HG02571 (cell line): Measurements from ENCODE around the gene MPO.

Source experiments
- ATAC-seq: cut with Tn5 transposase; IDR thresholded peaks from one replicate; pipeline ENCODE4 v1.9.1; 2021; ENCODE audit warnings: mild to moderate bottlenecking, moderate library complexity; ENCODE audit not compliant: unreplicated experiment

Gene MPO

DNA sequence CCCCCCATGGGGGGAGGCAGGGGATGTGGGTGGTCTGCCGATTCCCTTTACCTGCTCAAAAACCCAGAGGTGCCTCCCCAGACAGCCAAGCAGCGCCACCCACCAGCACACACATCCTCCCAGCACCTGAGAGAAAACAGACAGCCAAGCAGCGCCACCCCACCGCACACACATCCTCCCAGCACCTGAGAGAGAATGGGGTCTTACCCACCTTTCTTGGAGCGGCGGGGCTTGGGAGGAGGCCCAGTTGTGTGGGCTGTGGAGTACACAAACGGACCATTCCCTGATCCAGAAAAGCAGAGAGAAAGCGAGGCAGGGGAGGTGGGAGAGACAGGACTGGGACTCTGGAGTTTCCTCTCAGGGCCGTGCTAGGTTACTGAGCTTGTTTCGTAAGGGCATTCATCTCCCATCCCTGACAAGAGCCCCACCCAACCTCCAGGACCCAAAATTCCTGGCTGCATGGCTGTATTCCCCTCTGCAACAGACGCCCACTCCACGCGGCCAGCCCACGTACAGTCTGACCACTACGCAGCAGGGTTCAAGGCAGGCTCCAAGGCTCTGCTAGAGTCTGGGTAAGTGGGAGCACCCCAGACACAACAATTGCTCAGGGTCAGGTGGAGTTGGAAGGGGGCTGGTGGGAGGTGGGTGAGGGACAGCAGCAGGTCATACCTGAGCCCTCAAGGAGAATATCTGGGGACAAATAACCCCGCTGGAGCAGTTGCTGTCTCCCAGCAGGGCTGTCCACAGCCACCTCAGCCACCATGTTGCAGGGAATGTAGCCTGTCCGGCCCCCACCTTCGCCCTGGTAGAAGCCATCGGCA is 25.6 kb upstream of the MPO start:
- ATAC-seq = no peak

DNA sequence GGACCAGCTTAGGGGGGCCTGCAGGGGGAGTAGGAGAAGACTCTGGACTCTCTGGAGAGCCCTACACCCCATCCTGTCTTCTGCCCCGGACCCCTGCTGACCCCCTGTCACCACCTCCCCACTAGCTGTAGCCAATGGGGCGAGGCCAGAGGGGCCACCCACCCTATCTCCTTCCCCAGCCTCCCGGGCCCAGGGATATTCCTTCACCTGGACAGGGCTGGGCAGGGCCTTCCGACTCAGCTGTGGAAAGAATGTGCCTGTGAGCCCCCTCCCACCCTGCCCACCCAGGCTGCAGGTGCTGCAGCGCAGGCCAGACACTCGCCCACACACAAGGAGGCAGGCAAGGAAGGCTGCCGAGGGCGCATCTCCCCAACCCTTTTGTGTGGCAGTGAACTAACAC is 24.9 kb upstream of the MPO start:
- no peak for ATAC-seq

DNA sequence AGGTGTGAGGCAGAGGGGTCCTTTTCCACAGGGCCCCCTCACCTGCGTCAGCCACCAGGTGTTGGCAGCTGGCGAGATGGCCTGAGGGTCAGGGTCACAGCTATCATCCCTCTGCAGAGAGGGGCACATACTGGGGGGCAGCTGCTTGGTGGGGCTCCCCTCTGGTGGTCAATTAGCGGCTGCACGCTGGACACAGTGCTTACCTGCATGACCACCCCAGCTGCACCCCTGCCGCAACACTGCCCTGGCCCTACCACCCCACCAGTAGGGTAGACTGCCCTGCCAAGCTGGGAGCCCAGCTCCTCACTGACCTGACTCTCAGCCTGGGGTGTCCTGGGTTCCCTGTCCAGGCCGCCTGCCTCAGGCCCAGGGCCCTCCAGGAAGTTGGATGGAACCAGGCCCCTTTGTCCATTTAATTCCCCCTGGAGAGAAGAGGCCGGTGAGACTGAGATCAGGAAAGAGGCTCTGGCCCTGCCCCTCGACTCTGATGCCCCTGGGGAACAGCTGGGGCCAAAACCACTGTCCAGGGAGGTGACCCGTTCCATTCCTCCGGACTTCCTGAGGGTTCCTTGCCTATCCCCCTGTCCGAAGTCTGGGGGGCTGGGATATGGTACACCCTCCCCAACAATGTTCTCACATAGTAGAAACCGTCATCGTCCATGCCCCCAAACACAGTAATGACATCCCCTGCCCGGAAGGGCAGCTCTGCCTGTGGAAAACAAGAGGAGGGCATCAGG is 24.2 kb upstream of the MPO start:
- no peak for ATAC-seq

DNA sequence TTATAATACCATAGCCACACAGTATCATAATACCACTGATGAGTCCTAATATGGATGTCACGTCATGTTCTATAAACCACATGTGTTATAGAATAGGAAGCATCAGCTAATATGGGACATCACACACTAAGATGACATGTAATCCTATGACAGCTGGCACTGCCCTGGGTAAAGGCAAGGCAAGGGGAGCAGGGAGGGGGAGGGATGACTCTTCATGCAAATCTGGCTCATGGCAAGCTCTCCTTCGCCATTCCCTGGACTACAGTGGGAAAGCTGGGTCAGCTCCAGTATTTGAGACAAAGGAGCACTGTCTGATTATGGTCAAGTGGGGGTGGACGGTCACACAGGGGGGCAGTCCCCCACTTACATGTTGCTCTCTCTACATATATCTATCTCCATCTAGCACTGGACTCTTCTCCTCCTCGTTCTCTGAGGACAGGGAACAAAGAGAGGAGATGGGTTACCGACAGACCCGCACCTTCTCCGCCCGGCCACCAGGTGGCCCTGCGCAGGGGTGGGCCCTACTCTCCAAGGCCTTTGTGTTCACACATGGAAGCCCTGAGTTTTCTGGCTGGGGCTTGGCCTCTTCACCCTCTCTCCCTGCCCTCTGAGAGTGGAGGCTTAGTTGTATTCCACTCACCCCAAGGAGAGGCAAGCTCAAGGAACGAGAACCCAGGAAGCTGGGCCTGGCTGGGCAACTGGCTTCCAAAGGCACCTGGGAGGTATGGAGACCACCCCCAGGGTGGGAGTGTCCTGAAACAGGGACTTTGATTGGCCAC is 23.4 kb upstream of the MPO start:
- ATAC-seq = no peak

DNA sequence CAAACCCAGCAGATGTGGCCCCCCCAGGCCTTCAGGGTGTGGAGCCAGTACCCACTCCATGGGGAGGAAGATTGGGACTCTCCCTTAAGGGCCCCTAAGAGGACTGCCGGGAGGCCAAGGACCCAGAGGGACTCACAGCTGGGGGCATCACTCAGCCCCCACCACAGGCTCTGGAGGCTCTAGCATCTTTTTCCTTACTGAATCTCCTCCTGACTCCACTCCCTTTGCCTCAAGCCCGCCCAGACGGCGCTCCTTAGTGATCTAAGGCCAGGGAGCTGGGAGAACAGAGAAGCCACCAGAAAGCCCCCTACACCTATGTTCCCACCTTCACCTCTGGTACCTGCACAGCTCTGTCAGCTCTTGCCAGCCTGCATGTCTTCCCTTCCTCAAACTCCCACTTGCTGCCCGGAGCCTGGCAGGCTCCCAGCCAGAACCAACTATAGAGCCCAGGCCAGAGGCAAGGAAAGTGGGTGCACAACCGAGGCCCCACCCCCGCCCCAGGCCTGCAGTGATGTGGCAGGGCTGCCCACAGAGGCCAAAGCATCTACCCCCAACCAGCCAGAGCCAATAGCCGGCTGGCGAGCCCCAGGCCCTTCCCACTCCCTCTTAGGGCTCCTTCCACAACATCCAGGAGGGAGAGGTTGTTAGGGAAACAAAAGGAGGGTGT is 22.3 kb upstream of the MPO start:
- ATAC-seq = no peak

DNA sequence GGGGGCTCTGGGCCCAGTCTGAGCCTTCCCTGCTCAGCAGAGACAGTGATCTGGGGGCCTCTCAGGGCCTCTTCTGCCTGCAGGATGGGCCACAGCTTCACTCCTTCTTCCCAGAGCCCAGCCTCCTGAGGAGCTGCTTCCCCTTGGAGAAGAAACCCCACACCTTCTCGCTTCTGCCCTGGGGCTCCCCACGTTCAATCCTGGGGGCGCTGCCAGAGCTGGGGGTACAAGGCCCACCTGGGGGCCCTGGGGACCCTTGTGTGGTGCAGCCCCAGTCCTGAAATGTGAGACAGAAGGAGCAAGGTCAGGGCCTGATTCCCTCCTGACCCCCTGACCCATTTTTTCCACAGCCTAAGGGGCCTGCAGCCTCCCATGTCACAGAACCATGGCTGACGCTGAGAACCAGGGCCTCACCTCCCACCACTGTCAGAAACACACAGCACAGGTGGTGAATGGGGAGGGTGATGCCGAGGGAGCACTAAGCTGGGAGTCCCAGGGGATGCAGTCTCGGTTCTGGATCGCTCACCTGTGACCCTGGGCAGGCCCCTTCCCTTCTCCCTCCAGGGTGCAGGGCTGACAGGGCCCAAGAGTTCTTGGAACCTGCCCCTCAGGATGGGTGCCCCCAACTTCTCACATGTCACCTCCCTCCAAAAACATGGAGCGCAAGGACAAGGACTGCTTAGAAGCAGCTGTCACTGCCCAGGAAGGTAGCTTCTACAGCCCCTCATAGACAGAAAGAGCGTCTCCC is 21.6 kb upstream of the MPO start:
- no peak for ATAC-seq

DNA sequence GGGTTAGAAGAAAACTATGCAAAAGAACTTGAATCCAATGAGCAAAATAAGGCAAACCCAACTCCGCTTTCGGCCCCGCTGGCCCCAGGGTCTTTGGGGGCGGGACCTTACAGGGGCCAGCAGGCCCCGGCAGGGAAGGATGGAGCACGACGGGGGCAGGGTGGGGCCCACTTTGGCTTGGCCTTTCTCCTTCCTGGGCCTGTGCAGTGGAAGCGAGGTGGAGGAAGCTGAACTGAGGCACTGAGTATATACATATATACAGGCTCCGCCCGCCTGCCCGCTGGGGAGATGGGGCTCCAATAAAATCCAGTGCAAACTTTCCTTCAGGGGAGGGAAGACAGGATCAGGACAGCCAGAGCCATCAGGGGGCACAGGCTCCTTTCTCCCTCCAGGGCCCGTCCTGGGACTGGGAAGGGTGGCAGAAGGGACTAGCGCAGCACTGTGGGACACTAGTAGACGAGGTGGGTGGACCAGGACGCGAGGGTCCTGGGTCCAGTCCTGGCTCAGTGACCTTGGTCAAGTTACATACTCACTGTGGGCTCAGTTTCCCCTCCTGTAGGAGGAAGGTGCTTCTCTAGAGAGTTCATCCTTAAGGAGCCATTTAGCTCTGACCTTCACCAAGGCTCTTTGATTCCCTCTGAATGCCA is 20.9 kb upstream of the MPO start:
- ATAC-seq = no peak

DNA sequence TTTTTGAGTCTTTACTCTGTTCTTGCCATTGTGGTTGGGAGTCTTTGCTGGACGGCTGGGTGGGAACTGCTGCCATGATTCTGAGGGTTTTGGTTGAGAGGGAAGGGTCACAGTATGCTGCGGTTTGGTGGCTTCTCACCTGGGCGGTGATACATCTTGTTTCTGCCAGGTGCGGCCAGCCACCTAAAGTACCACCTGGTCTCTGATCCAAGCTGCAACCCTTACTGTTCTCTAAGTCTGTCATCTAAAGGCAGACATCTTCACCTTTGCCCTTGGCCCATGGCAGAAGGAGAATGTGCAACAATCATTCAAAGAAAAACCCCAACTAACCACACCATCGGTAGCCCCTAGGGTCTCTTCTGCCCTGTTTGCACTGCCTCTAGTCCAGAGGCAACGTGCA is 19.6 kb upstream of the MPO start:
- ATAC-seq = no peak

DNA sequence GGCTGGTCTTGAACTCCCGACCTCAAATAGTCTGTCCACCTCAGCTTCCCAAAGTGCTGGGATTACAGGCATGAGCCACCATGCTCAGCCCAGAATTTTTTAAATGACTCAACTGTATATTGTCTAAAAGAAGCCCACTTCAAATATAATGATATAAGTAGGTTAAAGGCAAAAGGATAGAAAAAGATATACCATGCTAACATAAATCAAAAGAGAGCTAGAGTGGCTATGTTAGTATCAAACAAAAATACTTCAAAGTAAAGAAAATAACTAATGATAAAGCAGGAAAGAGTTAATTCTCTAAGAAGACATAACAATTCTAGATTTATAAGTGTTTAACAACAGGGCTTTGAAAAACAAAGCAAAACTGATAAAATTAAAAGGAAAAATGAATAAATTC is 13.3 kb upstream of the MPO start:
- ATAC-seq = no peak

DNA sequence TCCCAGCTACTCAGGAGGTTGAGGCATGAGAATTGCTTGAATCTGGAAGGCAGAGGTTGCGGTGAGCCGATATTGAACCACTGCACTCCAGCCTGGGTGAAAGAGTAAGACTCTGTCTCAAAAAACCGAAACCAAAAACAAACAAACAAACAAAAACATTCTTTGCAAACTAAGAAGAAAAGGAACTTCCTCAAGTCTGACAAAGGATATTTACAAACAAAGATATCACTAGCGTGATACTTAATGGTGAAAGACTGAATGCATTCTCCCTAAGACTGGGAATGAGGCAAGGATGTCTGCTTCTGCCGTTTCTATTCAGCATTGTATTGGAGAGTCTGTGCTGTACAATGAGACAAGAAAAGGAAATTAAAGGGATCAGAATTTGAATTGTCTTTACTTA is 10.5 kb upstream of the MPO start:
- ATAC-seq = no peak

DNA sequence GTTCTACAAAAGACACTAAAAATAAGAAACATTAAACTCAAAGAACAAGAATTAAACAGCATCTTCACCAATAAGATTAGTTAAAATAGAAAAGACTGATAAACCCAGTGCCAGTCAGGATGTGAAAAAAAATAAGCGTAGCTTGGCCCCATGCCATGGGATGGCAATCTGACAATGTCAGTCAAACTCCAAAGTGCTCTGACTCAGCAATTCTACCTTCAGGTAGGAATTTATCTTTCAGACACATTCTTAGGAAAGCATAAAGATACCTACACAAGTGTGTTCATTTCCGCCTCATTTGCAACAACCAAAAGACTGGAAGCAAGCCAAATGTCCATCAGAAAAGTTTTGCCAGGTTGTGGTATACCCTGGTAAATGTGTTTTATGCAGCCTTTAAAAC is 9.1 kb upstream of the MPO start:
- no peak for ATAC-seq

DNA sequence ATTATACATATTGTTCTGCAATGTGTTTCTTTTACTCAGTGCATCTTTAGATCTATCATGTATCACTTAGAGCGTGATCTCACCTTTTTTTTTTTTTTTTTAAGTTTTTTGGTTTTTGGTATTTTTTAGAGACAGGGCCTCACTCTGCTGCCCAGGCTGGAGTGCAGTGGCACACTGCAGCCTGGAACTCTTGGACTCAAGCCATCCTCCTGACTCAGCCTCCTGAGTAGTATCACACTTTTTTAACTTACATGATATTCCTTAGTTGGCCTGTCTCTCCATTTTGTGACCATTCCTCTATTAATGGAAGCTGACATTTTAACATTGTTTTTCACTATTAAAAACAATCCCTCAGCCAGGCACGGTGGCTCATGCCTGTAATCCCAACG is 4.7 kb upstream of the MPO start:
- no peak for ATAC-seq

DNA sequence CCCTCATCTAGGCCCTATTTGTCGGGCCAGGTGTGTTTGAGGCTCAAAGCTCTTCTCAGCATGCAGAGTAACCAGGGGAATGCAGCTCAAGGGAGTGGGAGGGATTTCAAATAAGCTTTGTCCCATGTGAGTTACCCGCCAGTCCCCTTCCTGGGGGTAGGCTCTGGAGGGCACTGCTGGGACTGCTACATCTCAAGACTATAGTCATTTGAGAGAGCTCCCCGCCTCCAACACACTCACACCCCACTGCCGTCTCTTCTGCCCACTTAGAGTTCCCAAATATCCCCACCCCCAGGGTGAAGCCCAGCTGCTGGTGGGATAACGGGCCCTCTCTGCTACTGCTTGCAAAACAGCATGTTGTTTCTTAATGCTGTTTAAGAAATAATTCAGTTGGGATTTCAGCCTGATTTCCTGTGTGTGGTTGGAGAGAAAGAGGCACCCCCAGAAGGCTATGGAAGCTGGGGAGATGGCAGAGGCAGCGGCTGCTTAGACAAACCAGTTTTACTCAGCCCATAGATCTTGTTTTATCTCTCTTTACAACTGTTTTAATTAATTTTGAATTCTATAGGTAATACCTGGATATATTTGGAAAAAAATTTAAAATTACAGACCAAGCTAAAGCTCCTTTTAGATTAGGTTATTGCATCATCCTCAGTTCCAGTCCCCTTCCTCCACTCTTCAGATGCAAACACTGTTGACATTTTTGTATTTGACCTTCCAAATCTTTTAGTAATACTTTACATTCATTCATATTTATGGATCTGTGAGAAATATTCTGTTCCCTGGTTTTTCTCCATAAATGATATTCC is 4.1 kb upstream of the MPO start:
- ATAC-seq = no peak

DNA sequence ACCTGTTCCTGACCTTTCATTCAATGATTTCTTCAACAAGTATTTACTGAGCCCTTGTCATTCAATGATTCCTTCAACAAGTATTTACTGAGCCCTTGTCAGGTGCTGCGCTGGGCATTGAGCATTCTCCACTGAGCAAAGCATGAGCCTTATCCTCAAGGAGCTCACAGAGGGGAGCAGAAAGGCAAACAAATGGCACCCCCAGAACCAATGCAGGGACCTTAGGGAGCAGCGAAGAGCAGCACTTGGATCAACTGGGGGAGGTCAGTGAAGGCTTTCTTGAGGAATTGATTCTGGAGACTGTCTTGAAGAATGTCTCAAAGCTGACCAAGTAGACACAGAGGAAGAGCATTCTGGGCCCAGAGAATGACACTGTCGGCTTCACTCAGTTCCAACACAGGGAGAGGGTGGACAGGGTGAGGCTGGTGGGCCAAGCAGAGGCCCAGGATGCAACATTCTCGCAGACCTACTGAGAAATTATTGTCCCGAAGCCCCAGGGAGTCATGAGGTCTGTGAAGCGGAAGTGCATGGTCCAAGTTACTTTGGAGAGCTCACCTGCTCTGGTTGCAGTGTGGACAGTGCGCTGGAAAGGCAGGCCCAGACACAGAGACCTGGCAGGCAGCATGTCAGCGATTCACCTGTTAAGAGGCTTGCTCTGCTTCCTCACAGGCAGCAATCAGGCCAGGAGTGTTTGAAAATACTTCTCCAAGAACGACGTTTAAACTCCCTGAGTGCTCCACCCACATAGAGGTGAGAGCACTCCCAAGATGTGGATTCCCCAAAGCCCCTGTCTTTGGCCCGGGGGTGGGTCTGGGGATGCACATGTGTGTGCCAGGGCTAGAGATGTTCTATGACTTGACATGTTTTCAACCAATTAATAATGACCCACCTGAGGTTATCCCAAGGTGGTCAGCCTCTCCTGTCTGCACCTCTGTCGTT is 3.2 kb upstream of the MPO start:
- no peak for ATAC-seq

DNA sequence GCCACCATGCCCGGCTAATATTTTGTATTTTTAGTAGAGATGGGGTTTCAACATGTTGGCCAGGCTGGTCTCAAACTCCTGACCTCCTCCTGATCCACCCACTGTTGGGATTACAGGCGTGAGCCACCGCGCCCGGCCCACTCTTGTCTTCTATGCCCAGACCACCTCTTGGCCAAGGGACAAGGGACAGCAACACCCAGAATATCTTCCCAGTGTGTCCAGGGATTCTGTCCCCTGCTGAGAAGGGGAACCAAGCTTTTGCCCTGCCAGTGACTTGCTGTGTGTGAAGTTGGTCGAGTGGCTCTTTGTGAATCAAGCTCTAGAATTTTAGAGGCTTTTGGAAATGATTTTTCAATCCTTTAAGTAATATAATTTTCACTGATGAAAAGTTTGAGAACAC is 1.7 kb upstream of the MPO start:
- no peak for ATAC-seq

DNA sequence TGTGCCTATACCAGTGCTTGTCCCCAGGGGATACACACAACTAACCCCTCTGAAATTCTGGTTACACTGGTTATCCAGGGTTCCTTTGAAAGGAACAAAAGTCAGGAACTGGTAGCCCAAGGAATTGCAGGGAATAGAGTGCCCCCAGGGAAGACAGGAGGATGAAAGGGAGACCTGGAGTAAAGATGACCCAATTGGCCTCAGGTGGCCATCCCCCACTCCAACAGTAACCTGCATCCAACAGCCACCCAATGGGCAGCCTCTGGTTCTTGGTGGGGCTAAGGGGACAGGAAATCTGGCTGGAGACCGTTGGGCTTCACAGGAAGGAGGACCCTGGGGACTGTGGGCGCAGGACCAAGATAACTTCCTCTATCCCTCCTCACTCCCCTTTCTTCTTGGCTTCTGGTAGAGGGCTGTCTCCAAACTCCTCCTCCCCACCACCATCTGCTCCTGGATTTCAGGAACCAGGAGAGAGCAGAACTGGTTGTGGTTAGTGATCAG is 826 bp upstream of the MPO start:
- no peak for ATAC-seq

DNA sequence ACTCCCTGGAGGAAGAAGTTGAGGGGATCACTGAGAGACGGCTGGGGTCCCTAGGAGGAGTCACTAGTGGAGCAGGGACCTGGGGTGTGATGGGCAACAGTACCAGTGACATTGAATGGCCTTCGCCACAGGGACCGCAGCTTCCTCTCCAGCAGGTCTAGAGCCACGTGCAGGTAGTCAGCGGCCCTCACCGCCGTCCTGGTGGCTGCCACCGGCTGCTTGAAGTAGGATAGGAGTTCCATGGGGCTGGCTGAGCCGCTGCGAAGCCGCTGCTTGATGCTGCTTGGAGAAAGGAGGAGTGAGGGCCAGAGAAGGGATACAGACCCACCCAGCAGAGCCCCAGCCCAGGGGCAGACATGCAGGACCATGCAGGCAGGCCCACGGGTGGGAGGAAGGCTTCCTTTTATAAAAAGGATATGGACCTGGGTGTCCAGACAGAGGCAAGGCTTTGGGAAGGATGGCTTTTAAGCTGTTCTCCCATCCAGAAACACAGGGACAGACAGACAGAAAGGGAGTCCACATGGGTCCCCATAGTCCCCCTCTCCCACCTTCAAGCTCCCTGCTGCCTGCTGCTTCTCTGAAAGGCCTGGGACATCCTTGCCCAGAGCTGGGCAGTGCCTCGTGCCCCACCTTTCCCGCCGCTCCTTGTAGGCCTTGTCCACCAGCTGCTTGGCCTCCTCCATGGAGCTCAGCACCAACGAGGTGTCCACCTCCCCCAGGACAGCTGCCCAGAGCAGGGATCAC is 827 bp downstream of the MPO start:
- ATAC-seq = no peak
